CD4-positive, alpha-beta T cell (primary cell): ENCODE data around the gene PKD1L1. TPM values are rescaled to one million over a fixed set of nuclear protein-coding genes. Genes with fewer than 3 reads are reported as not detected.

Experiments
- ATAC-seq: fragments of 200-7000 bp; cut with Tn5 transposase; one replicate; pipeline ENCODE4 v1.10.0; 2022; ENCODE audit warnings: mild to moderate bottlenecking; ENCODE audit not compliant: poor library complexity
- CTCF ChIA-PET: fragments of 350-600 bp; sonication (Branson Sonifier 250); formaldehyde crosslinking; loops from one replicate; lab custom pipeline; 2021; ENCODE audit warnings: antibody characterized with exemption, inconsistent platforms; lab: Charles Lee
- POLR2A ChIA-PET: fragments of 350-600 bp; sonication (Branson Sonifier 250); formaldehyde crosslinking; loops from one replicate; lab custom pipeline; 2021; ENCODE audit warnings: antibody characterized with exemption, inconsistent platforms; lab: Charles Lee
- DNase-seq, 14 experiments: peaks; one replicate each; pipeline ENCODE4 v3.0.0-alpha.2; 2013 to 2020; ENCODE audit warnings: mixed read lengths in 2 of 14
- H3K27ac ChIP-seq, 2 donors: one replicate each; pipeline versions ENCODE4 v1.5.1 to v1.7.0; 2013; ENCODE audit warnings: low read length in 2 of 2, low read depth in 1 of 2, mild to moderate bottlenecking in 1 of 2
- H3K27me3 ChIP-seq, 2 experiments: 1 replicate in 1 of 2; 2 replicates in 1 of 2; pipeline versions ENCODE4 v1.6.1 to v1.7.0; 2013; ENCODE audit warnings: low read length in 2 of 2, control low read depth in 1 of 2, mild to moderate bottlenecking in 1 of 2, moderate library complexity in 1 of 2; ENCODE audit not compliant: insufficient read depth in 2 of 2, control insufficient read depth in 1 of 2
- H3K36me3 ChIP-seq: one replicate; pipeline ENCODE4 v1.6.1; 2013; ENCODE audit warnings: low read length, control low read depth; ENCODE audit not compliant: insufficient read depth
- H3K4me1 ChIP-seq: one replicate; pipeline ENCODE4 v1.6.1; 2013; ENCODE audit warnings: low read length, control low read depth; ENCODE audit not compliant: insufficient read depth
- H3K4me3 ChIP-seq: one replicate; pipeline ENCODE4 v1.5.1; 2013; ENCODE audit warnings: mild to moderate bottlenecking, low read length, moderate library complexity
- H3K9me3 ChIP-seq, 2 experiments: 1 replicate in 1 of 2; 2 replicates in 1 of 2; pipeline versions ENCODE4 v1.6.1 to v1.7.0; 2013; ENCODE audit warnings: low read length in 2 of 2, mild to moderate bottlenecking in 2 of 2, control low read depth in 1 of 2, moderate library complexity in 1 of 2; ENCODE audit not compliant: control insufficient read depth in 1 of 2, insufficient read depth in 1 of 2
- H3K27ac Mint-ChIP-seq: one replicate; pipeline ENCODE4 v1.8.0; 2020; ENCODE audit warnings: mixed read lengths
- H3K27me3 Mint-ChIP-seq: one replicate; pipeline ENCODE4 v1.8.0; 2021; ENCODE audit warnings: mixed read lengths
- H3K36me3 Mint-ChIP-seq: one replicate; pipeline ENCODE4 v1.8.0; 2021; ENCODE audit warnings: low read depth, mixed read lengths
- H3K4me1 Mint-ChIP-seq: one replicate; pipeline ENCODE4 v1.8.0; 2021; ENCODE audit warnings: low read depth, mixed read lengths
- H3K4me3 Mint-ChIP-seq: one replicate; pipeline ENCODE4 v1.8.0; 2020; ENCODE audit warnings: mild to moderate bottlenecking, mixed read lengths
- H3K9me3 Mint-ChIP-seq: one replicate; pipeline ENCODE4 v1.8.0; 2020; ENCODE audit warnings: mixed read lengths
- intact Hi-C, 2 experiments: fragments of 100-400 bp; cut with DNase I in 1 of 2; cut with micrococcal nuclease in 1 of 2; formaldehyde crosslinking; loops; one replicate each; pipeline versions ENCODE4 v1.15.1 to v1.9.0; 2023 to 2025; cut with DNase I, micrococcal nuclease
- total RNA-seq, 174 experiments: library from RNA in 2 of 174; stranded (reverse) in 2 of 174; gene quantifications; one replicate each; pipeline ENCODE4 v1.2.3 and lab custom pipeline; 2021 to 2026
- TF ChIP-seq, protein P1 (sequence below): fragments of 200-600 bp; IDR thresholded peaks from one replicate; pipeline ENCODE4 v1.8.0; 2022; ENCODE audit warnings: antibody characterized with exemption, mild to moderate bottlenecking

PKD1L1 gene
- total RNA-seq, 2 experiments from 2014 or later = 0.20 to 0.25 TPM

DNA sequence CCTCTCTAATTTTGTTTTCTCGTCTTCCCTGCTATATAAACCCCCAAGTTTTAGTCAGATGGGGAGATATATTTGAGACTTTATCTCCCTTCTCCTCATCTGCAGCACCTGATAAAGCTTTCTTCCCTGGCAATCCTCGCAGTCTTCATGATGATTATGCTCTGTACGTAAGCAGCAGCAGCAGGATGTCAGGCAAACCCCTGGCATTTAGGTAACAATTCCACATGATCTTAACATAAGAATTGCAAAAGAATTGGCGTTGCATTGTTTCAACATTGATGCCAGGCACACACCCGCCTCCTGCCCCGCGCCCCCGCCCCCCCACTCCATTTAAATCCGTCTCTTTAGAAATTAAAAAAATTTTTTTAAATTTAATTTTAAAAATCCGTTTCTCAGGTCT is 6.1 kb downstream of the PKD1L1 start:
- no peak overlapping the region for H3K4me3 Mint-ChIP-seq
- POLR2A ChIA-PET = no interaction called here
- ATAC-seq (no peak), DNase-seq (no peak)
- CTCF ChIA-PET = no interaction called here
- intact Hi-C loops = loop anchor here (10.0 kb wide), 1 partner anchor 1223 kb away; no protein-coding TSS in a partner anchor
- no peaks in the 10 kb centered on the region for H3K4me1 Mint-ChIP-seq
- TF ChIP-seq, protein P1, sequence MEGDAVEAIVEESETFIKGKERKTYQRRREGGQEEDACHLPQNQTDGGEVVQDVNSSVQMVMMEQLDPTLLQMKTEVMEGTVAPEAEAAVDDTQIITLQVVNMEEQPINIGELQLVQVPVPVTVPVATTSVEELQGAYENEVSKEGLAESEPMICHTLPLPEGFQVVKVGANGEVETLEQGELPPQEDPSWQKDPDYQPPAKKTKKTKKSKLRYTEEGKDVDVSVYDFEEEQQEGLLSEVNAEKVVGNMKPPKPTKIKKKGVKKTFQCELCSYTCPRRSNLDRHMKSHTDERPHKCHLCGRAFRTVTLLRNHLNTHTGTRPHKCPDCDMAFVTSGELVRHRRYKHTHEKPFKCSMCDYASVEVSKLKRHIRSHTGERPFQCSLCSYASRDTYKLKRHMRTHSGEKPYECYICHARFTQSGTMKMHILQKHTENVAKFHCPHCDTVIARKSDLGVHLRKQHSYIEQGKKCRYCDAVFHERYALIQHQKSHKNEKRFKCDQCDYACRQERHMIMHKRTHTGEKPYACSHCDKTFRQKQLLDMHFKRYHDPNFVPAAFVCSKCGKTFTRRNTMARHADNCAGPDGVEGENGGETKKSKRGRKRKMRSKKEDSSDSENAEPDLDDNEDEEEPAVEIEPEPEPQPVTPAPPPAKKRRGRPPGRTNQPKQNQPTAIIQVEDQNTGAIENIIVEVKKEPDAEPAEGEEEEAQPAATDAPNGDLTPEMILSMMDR = no peak
- no peak overlapping the region for H3K4me3 ChIP-seq
- no peaks in the 10 kb centered on the region for H3K4me1 ChIP-seq
- no peaks in the 10 kb centered on the region for H3K36me3 ChIP-seq
- no peaks in the 10 kb centered on the region for H3K27me3 Mint-ChIP-seq
- H3K27ac Mint-ChIP-seq = no peak overlapping the region
- no peak overlapping the region for H3K27ac ChIP-seq
- no peaks in the 10 kb centered on the region for H3K36me3 Mint-ChIP-seq
- H3K9me3 ChIP-seq = no peaks in the 10 kb centered on the region
- H3K27me3 ChIP-seq = no peaks in the 10 kb centered on the region
- no peaks in the 10 kb centered on the region for H3K9me3 Mint-ChIP-seq

DNA sequence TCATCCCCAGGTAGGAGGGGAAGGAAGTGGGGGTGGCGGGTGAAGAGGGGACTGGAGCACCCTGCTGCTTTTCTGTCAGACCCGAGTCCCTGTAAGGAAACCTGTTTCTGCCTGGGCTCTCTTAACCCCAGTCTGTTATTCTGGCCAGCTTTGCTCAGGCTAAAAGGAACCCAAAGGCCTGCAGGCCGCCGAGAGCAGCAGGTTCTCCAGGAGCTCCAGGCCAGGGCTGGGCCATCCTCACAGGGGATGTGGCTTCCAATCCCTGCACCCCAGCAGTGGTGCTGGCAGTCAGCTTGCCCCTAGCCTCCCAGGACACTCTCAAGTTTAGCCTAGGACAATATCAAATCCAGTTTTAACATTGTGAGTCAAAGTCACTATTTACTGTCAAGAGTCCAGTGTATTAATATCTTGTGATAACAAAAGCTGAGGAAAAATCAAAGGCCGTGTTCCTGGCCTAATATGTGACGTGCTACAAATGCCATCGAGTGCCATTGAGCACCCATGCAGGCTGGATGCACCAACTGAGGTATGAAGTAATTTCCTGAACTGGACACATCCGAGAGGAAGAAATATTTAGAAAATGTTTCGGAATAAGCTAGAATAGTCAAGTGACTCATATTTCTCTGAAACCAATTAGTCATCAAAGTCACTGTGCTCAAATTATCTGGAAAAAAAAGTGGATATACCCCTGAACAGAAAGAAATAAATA is 7.0 kb downstream of the PKD1L1 start:
- Mint-ChIP-seq H3K27me3 (no peaks in the 10 kb centered on the region), H3K27ac (no peak overlapping the region), H3K4me3 (no peak overlapping the region), H3K9me3 (no peaks in the 10 kb centered on the region), H3K36me3 (no peaks in the 10 kb centered on the region), H3K4me1 (no peaks in the 10 kb centered on the region)
- Histone ChIP-seq H3K4me3 (no peak overlapping the region), H3K9me3 (no peaks in the 10 kb centered on the region), H3K27ac (no peak overlapping the region), H3K4me1 (no peaks in the 10 kb centered on the region), H3K27me3 (no peaks in the 10 kb centered on the region), H3K36me3 (no peaks in the 10 kb centered on the region)
- ChIA-PET POLR2A (no interaction called here), CTCF (interaction anchor here (1.2 kb wide), 1 partner anchor 168 kb away, joined by 3 read pairs; no protein-coding TSS in a partner anchor)
- DNase-seq = peak in 2 of 14 experiments; percentile 19 to 41
- ATAC-seq = no peak
- TF ChIP-seq, protein P1 = no peak
- intact Hi-C loops = loop anchor here (10.0 kb wide), 1 partner anchor 1224 kb away; no protein-coding TSS in a partner anchor

DNA sequence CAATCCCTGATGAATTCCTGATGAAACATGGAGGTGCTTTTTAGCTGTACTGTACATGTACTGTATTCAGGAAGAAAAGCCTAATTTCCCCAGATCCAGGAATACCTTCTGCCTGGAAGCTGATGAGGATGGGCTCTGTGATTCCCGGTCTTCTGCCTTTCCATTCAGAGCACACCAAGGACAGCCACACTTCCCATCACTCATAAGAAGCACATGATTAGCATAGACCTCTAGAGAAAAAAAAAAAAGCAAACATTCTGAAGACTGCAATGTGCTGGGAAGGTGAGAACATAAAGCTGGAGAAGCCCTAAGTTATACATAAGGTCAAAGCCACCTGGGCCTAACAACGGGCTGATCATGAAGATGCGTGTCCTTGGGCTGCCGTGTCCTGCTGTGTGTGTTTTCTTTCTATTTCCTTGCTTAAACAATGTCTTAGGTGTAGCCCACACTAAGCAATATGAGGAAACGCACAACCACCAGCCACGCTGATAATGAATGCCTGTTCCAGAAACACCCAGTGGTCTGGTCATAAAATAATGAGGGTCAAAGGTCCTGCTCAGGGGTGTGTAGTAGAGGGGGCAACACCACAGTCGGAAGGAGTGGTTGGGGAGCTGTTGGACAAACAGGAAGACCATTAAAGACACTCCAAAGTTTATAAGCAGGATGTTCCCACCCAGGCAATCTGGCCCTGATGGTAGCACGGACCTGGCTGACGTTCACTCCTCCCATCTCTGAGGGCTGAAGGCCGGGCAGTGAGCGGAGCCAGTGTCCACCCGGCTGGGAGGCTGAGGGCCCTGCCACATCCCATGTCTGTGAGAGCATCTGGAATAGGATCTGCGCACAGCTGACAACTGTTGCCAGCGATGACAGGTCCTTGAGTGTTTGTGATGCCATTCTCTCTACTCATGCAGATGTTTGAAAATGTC is 7.9 kb downstream of the PKD1L1 start:
- ChIA-PET CTCF (interaction anchor here (1.2 kb wide), 1 partner anchor 169 kb away, joined by 3 read pairs; no protein-coding TSS in a partner anchor), POLR2A (no interaction called here)
- Histone ChIP-seq H3K27me3 (no peaks in the 10 kb centered on the region), H3K36me3 (no peaks in the 10 kb centered on the region), H3K4me1 (no peaks in the 10 kb centered on the region), H3K9me3 (no peaks in the 10 kb centered on the region), H3K4me3 (no peak overlapping the region), H3K27ac (no peak overlapping the region)
- H3K36me3 Mint-ChIP-seq = no peaks in the 10 kb centered on the region
- intact Hi-C loops = loop anchor here (10.0 kb wide), 1 partner anchor 1224 kb away; no protein-coding TSS in a partner anchor
- H3K9me3 Mint-ChIP-seq = no peaks in the 10 kb centered on the region
- ATAC-seq = no peak
- H3K4me3 Mint-ChIP-seq = no peak overlapping the region
- no peak for DNase-seq
- no peak overlapping the region for H3K27ac Mint-ChIP-seq
- TF ChIP-seq, protein P1 = no peak
- H3K27me3 Mint-ChIP-seq = no peaks in the 10 kb centered on the region
- no peaks in the 10 kb centered on the region for H3K4me1 Mint-ChIP-seq
